Right renal pelvis (tissue), 4 donors: Measurements from ENCODE around the gene NUDT16. TPM values are rescaled to one million over a fixed set of nuclear protein-coding genes. Genes with fewer than 3 reads are reported as not detected.
"Not testable (repeated sequence)": the region's sequence is repeated elsewhere in the genome, so short reads cannot be mapped to it uniquely, and the experiment has no call there.

Experiments used
- DNase-seq, 4 donors: peaks; one replicate each; pipeline ENCODE4 v3.0.0-alpha.2; 2013; ENCODE audit warnings: low read depth in 4 of 4, low spot score in 3 of 4, missing footprints in 1 of 4
- polyA plus RNA-seq, 4 donors: library from polyadenylated mRNA; unstranded; fragments of 120-200 nt; gene quantifications; one replicate each; pipeline ENCODE4 v1.2.1, GENCODE V29; 2013; ENCODE audit not compliant: insufficient read length in 4 of 4

NUDT16 gene
- 10 to 100 TPM; 37.8 to 44.6 (median 43.3) TPM for polyA plus RNA-seq

- peak; percentile 91 to 95 (median 94) for DNase-seq
Observed at GRCh38 chr3:131381445-131382291, at the start of gene NUDT16. NUDT16 (plus strand) TSS chr3:131381774; CDS start chr3:131381805, 31 bp downstream.

- no peak for DNase-seq
Observed at GRCh38 chr3:131338948-131339640, 42.5 kb upstream of the NUDT16 start.

- no peak for DNase-seq
Observed at GRCh38 chr3:131341761-131342160, 39.8 kb upstream of the NUDT16 start.

GRCh38 chr3:131348911-131349310, 32.7 kb upstream of the NUDT16 start:
- DNase-seq, result no peak

GRCh38 chr3:131349454-131349853, 32.1 kb upstream of the NUDT16 start:
- DNase-seq, result no peak

- no peak for DNase-seq
Observed at GRCh38 chr3:131349946-131350347, 31.6 kb upstream of the NUDT16 start.

- no peak for DNase-seq
Observed at GRCh38 chr3:131350506-131350905, 31.1 kb upstream of the NUDT16 start.

- DNase-seq, result peak in 1 of 4 donors; percentile 14
Observed at GRCh38 chr3:131353016-131353877, 28.3 kb upstream of the NUDT16 start.

- no peak for DNase-seq
Observed at GRCh38 chr3:131353986-131354385, 27.6 kb upstream of the NUDT16 start.

GRCh38 chr3:131356006-131356595, 25.5 kb upstream of the NUDT16 start:
- DNase-seq, result no peak

GRCh38 chr3:131357275-131357674, 24.3 kb upstream of the NUDT16 start:
- DNase-seq, result no peak

GRCh38 chr3:131360191-131360755, 21.3 kb upstream of the NUDT16 start:
- no peak for DNase-seq

- not testable (repeated sequence) for DNase-seq
Observed at GRCh38 chr3:131361066-131361463, 20.5 kb upstream of the NUDT16 start.

- peak in 3 of 4 donors; percentile 18 to 42 (median 28) for DNase-seq
Observed at GRCh38 chr3:131361464-131362421, 19.8 kb upstream of the NUDT16 start.

GRCh38 chr3:131363275-131363674, 18.3 kb upstream of the NUDT16 start:
- DNase-seq, result no peak

- DNase-seq, result no peak
Observed at GRCh38 chr3:131370935-131371687, 10.5 kb upstream of the NUDT16 start.

GRCh38 chr3:131371688-131372066, 9.9 kb upstream of the NUDT16 start:
- no peak for DNase-seq

- DNase-seq, result no peak
Observed at GRCh38 chr3:131374741-131375140, 6.8 kb upstream of the NUDT16 start.
